Activated CD8-positive, alpha-beta memory T cell treated with anti-CD3 and anti-CD28 coated beads, Interleukin-2, amount 10 ng/mL, durations not matched to agents 7 days and 5 days (primary cell): ENCODE measurements around the gene ETV5. TPM values are rescaled to one million over a fixed set of nuclear protein-coding genes. Genes with fewer than 3 reads are reported as not detected.

Experiments
- ATAC-seq: fragments of 150-1000 bp; cut with Tn5 transposase; one replicate; pipeline ENCODE4 v1.10.0; 2021; ENCODE audit warnings: moderate library complexity
- CTCF ChIA-PET: fragments of 350-600 bp; sonication (Branson Sonifier 250); formaldehyde crosslinking; loops from one replicate; lab custom pipeline; 2021; ENCODE audit warnings: antibody characterized with exemption; lab: Charles Lee
- DNase-seq: peaks from one replicate; pipeline ENCODE4 v3.0.0-alpha.2; 2020
- H3K27ac Mint-ChIP-seq: one replicate; pipeline ENCODE4 v1.8.0; 2021; ENCODE audit warnings: mild to moderate bottlenecking, mixed read lengths
- H3K27me3 Mint-ChIP-seq: one replicate; pipeline ENCODE4 v1.8.0; 2021; ENCODE audit warnings: mixed read lengths
- H3K36me3 Mint-ChIP-seq: one replicate; pipeline ENCODE4 v1.8.0; 2021; ENCODE audit warnings: mild to moderate bottlenecking, mixed read lengths
- H3K4me1 Mint-ChIP-seq: one replicate; pipeline ENCODE4 v1.8.0; 2021; ENCODE audit warnings: mixed read lengths
- H3K4me3 Mint-ChIP-seq: one replicate; pipeline ENCODE4 v1.8.0; 2021; ENCODE audit warnings: mild to moderate bottlenecking, moderate library complexity, mixed read lengths
- H3K9me3 Mint-ChIP-seq: one replicate; pipeline ENCODE4 v1.8.0; 2022; ENCODE audit warnings: low read depth, mixed read lengths
- total RNA-seq, 2 experiments: library from RNA; stranded (reverse); gene quantifications; one replicate each; pipeline ENCODE4 v1.2.3, GENCODE V29; 2021

The ETV5 gene
- total RNA-seq, 2 experiments from 2014 or later: 0.16 to 0.47 TPM

- Mint-ChIP-seq H3K36me3 (no peaks in the 10 kb centered on the region), H3K27ac (no peak overlapping the region), H3K4me3 (no peak overlapping the region), H3K4me1 (no peaks in the 10 kb centered on the region), H3K9me3 (no peaks in the 10 kb centered on the region), H3K27me3 (peaks cover 87% of the 10 kb centered on the region)
- CTCF ChIA-PET: interaction anchor here (0.6 to 1.1 kb wide), 2 partner anchors 442 to 767 kb away, joined by 3 to 4 read pairs; no protein-coding TSS in a partner anchor
- no peak for ATAC-seq
- DNase-seq: no peak
Observed at GRCh38 chr3:186097663-186098451, 11.0 kb downstream of the ETV5 start.

- Mint-ChIP-seq H3K4me3 (no peak overlapping the region), H3K36me3 (no peaks in the 10 kb centered on the region), H3K27ac (no peak overlapping the region), H3K9me3 (no peaks in the 10 kb centered on the region), H3K4me1 (no peaks in the 10 kb centered on the region), H3K27me3 (peaks cover 86% of the 10 kb centered on the region)
- DNase-seq (no peak), ATAC-seq (no peak)
- CTCF ChIA-PET: interaction anchor here (1.2 kb wide), 1 partner anchor 12 kb away, joined by 4 read pairs; no protein-coding TSS in a partner anchor
Observed at GRCh38 chr3:186097317-186097662, 11.6 kb downstream of the ETV5 start.

- Mint-ChIP-seq H3K27ac (no peak overlapping the region), H3K27me3 (peaks cover 90% of the 10 kb centered on the region), H3K36me3 (no peaks in the 10 kb centered on the region), H3K9me3 (no peaks in the 10 kb centered on the region), H3K4me3 (no peak overlapping the region), H3K4me1 (no peaks in the 10 kb centered on the region)
- CTCF ChIA-PET: interaction anchor here (1.2 kb wide), 1 partner anchor 13 kb away, joined by 4 read pairs; no protein-coding TSS in a partner anchor
- DNase-seq (no peak), ATAC-seq (no peak)
Observed at GRCh38 chr3:186096290-186096689, 12.6 kb downstream of the ETV5 start.

GRCh38 chr3:186095561-186096081, 13.3 kb downstream of the ETV5 start:
- Mint-ChIP-seq H3K4me3 (no peak overlapping the region), H3K27me3 (peaks cover 94% of the 10 kb centered on the region), H3K36me3 (no peaks in the 10 kb centered on the region), H3K4me1 (no peaks in the 10 kb centered on the region), H3K9me3 (no peaks in the 10 kb centered on the region), H3K27ac (no peak overlapping the region)
- CTCF ChIA-PET: interaction anchor here (1.1 kb wide), 1 partner anchor 12 kb away, joined by 3 read pairs; no protein-coding TSS in a partner anchor
- ATAC-seq (no peak), DNase-seq (no peak)

- Mint-ChIP-seq H3K36me3 (no peaks in the 10 kb centered on the region), H3K9me3 (no peaks in the 10 kb centered on the region), H3K4me1 (no peaks in the 10 kb centered on the region), H3K27me3 (peaks cover 93% of the 10 kb centered on the region), H3K4me3 (no peak overlapping the region), H3K27ac (no peak overlapping the region)
- CTCF ChIA-PET: interaction anchor here (1.1 to 2.1 kb wide), 2 partner anchors 11 to 148 kb away, joined by 3 to 6 read pairs; no protein-coding TSS in a partner anchor
- ATAC-seq: no peak
- no peak for DNase-seq
Observed at GRCh38 chr3:186094696-186095425, 14.0 kb downstream of the ETV5 start.

- Mint-ChIP-seq H3K27me3 (peaks cover 92% of the 10 kb centered on the region), H3K4me1 (no peaks in the 10 kb centered on the region), H3K9me3 (no peaks in the 10 kb centered on the region), H3K36me3 (no peaks in the 10 kb centered on the region), H3K27ac (no peak overlapping the region), H3K4me3 (no peak overlapping the region)
- no peak for ATAC-seq
- CTCF ChIA-PET: interaction anchor here (1.1 to 2.1 kb wide), 2 partner anchors 11 to 148 kb away, joined by 3 to 6 read pairs; no protein-coding TSS in a partner anchor
- DNase-seq: no peak
Observed at GRCh38 chr3:186094271-186094670, 14.6 kb downstream of the ETV5 start.

- H3K4me3 Mint-ChIP-seq: no peak overlapping the region
- no peak for DNase-seq
- no peaks in the 10 kb centered on the region for H3K4me1 Mint-ChIP-seq
- H3K36me3 Mint-ChIP-seq: no peaks in the 10 kb centered on the region
- no peak for ATAC-seq
- H3K27ac Mint-ChIP-seq: no peak overlapping the region
- H3K27me3 Mint-ChIP-seq: peaks cover 92% of the 10 kb centered on the region
- CTCF ChIA-PET: interaction anchor here (1.4 to 2.1 kb wide), 2 partner anchors 149 to 150 kb away, joined by 3 to 6 read pairs; no protein-coding TSS in a partner anchor
- no peaks in the 10 kb centered on the region for H3K9me3 Mint-ChIP-seq
Observed at GRCh38 chr3:186093271-186093900, 15.5 kb downstream of the ETV5 start.

GRCh38 chr3:186092360-186093070, 16.4 kb downstream of the ETV5 start:
- Mint-ChIP-seq H3K27ac (no peak overlapping the region), H3K27me3 (peaks cover 92% of the 10 kb centered on the region), H3K9me3 (no peaks in the 10 kb centered on the region), H3K4me3 (no peak overlapping the region), H3K4me1 (no peaks in the 10 kb centered on the region), H3K36me3 (no peaks in the 10 kb centered on the region)
- DNase-seq (no peak), ATAC-seq (no peak)
- CTCF ChIA-PET: interaction anchor here (1.1 to 2.1 kb wide), 3 partner anchors 149 to 448 kb away, joined by 3 to 6 read pairs (median 3); no protein-coding TSS in a partner anchor

- DNase-seq (no peak), ATAC-seq (no peak)
- CTCF ChIA-PET: interaction anchor here (1.4 kb wide), 1 partner anchor 151 kb away, joined by 4 read pairs; no protein-coding TSS in a partner anchor
- no peaks in the 10 kb centered on the region for H3K9me3 Mint-ChIP-seq
- H3K36me3 Mint-ChIP-seq: no peaks in the 10 kb centered on the region
- H3K4me1 Mint-ChIP-seq: no peaks in the 10 kb centered on the region
- H3K27ac Mint-ChIP-seq: no peak overlapping the region
- peaks cover 88% of the 10 kb centered on the region for H3K27me3 Mint-ChIP-seq
- H3K4me3 Mint-ChIP-seq: no peak overlapping the region
Observed at GRCh38 chr3:186090901-186091300, 18.0 kb downstream of the ETV5 start.

GRCh38 chr3:186088335-186088734, 20.6 kb downstream of the ETV5 start:
- Mint-ChIP-seq H3K27me3 (peaks cover 84% of the 10 kb centered on the region), H3K4me1 (no peaks in the 10 kb centered on the region), H3K9me3 (no peaks in the 10 kb centered on the region), H3K4me3 (no peak overlapping the region), H3K36me3 (no peaks in the 10 kb centered on the region), H3K27ac (no peak overlapping the region)
- no peak for DNase-seq
- CTCF ChIA-PET: interaction anchor here (0.6 kb wide), 1 partner anchor 262 kb away, joined by 4 read pairs; no protein-coding TSS in a partner anchor
- ATAC-seq: no peak

- Mint-ChIP-seq H3K9me3 (no peaks in the 10 kb centered on the region), H3K4me3 (no peak overlapping the region), H3K36me3 (no peaks in the 10 kb centered on the region), H3K27ac (no peak overlapping the region), H3K4me1 (no peaks in the 10 kb centered on the region), H3K27me3 (peaks cover 77% of the 10 kb centered on the region)
- DNase-seq (no peak), ATAC-seq (no peak)
- CTCF ChIA-PET: interaction anchor here (1.2 to 1.3 kb wide), 2 partner anchors 10 to 11 kb away, joined by 3 to 6 read pairs; no protein-coding TSS in a partner anchor
Observed at GRCh38 chr3:186084264-186084663, 24.6 kb downstream of the ETV5 start.

- DNase-seq (no peak), ATAC-seq (no peak)
- CTCF ChIA-PET: interaction anchor here (1.2 to 1.3 kb wide), 2 partner anchors 9 to 11 kb away, joined by 3 to 6 read pairs; no protein-coding TSS in a partner anchor
- Mint-ChIP-seq H3K27me3 (peaks cover 76% of the 10 kb centered on the region), H3K27ac (no peak overlapping the region), H3K36me3 (no peaks in the 10 kb centered on the region), H3K4me1 (no peaks in the 10 kb centered on the region), H3K9me3 (no peaks in the 10 kb centered on the region), H3K4me3 (no peak overlapping the region)
Observed at GRCh38 chr3:186083746-186084145, 25.1 kb downstream of the ETV5 start.
